Activated CD4-positive, alpha-beta memory T cell treated with anti-CD3 and anti-CD28 coated beads for 36 hours (primary cell): ENCODE measurements around the gene PPP1R15B. TPM values are rescaled to one million over a fixed set of nuclear protein-coding genes. Genes with fewer than 3 reads are reported as not detected.

Experiments
- CTCF ChIA-PET: fragments of 350-600 bp; sonication (Branson Sonifier 250); formaldehyde crosslinking; loops from one replicate; lab custom pipeline; 2021; ENCODE audit warnings: antibody characterized with exemption, inconsistent platforms; lab: Charles Lee
- POLR2A ChIA-PET: fragments of 350-600 bp; sonication (Branson Sonifier 250); formaldehyde crosslinking; loops from one replicate; lab custom pipeline; 2021; ENCODE audit warnings: antibody characterized with exemption; lab: Charles Lee
- DNase-seq: peaks from one replicate; pipeline ENCODE4 v3.0.0-alpha.2; 2020
- H3K27ac Mint-ChIP-seq: one replicate; pipeline ENCODE4 v1.8.0; 2021; ENCODE audit warnings: mixed read lengths
- H3K27me3 Mint-ChIP-seq: one replicate; pipeline ENCODE4 v1.8.0; 2021; ENCODE audit warnings: mixed read lengths
- H3K36me3 Mint-ChIP-seq: one replicate; pipeline ENCODE4 v1.8.0; 2021; ENCODE audit warnings: mixed read lengths
- H3K4me1 Mint-ChIP-seq: one replicate; pipeline ENCODE4 v1.8.0; 2021; ENCODE audit warnings: low read depth, mixed read lengths
- H3K4me3 Mint-ChIP-seq: one replicate; pipeline ENCODE4 v1.8.0; 2021; ENCODE audit warnings: mild to moderate bottlenecking, mixed read lengths
- H3K9me3 Mint-ChIP-seq: one replicate; pipeline ENCODE4 v1.8.0; 2021; ENCODE audit warnings: mixed read lengths
- intact Hi-C: fragments of 100-400 bp; cut with micrococcal nuclease; formaldehyde crosslinking; loops from one replicate; pipeline ENCODE4 v1.15.1; 2023
- total RNA-seq, 2 experiments: library from RNA; stranded (reverse); gene quantifications; one replicate each; pipeline ENCODE4 v1.2.3, GENCODE V29; 2021

The PPP1R15B gene
- total RNA-seq, 2 experiments from 2014 or later: 54.9 to 57.1 TPM

GRCh38 chr1:204376465-204376864 lies 35.2 kb downstream of the PPP1R15B start:
- Mint-ChIP-seq H3K27me3 (peaks cover 16% of the 10 kb centered on the region), H3K36me3 (no peaks in the 10 kb centered on the region), H3K27ac (no peak overlapping the region), H3K4me1 (peaks cover 10% of the 10 kb centered on the region), H3K9me3 (no peaks in the 10 kb centered on the region), H3K4me3 (no peak overlapping the region)
- CTCF ChIA-PET: interaction anchor here (8.0 kb wide), 1 partner anchor 21 kb away, joined by 62 read pairs; no protein-coding TSS in a partner anchor
- POLR2A ChIA-PET: no interaction called here
- DNase-seq: no peak
- intact Hi-C loops: no loop called here

- H3K27me3 Mint-ChIP-seq: peaks cover 14% of the 10 kb centered on the region
- H3K36me3 Mint-ChIP-seq: no peaks in the 10 kb centered on the region
- H3K4me1 Mint-ChIP-seq: peaks cover 10% of the 10 kb centered on the region
- no peak overlapping the region for H3K4me3 Mint-ChIP-seq
- H3K27ac Mint-ChIP-seq: no peak overlapping the region
- H3K9me3 Mint-ChIP-seq: no peaks in the 10 kb centered on the region
- ChIA-PET POLR2A (no interaction called here), CTCF (interaction anchor here (0.8 to 1.0 kb wide), 2 partner anchors 25 to 168 kb away, joined by 3 to 5 read pairs; no protein-coding TSS in a partner anchor)
- no peak for DNase-seq
- intact Hi-C loops: no loop called here
Observed at GRCh38 chr1:204373911-204374310, 37.7 kb downstream of the PPP1R15B start.

DNA sequence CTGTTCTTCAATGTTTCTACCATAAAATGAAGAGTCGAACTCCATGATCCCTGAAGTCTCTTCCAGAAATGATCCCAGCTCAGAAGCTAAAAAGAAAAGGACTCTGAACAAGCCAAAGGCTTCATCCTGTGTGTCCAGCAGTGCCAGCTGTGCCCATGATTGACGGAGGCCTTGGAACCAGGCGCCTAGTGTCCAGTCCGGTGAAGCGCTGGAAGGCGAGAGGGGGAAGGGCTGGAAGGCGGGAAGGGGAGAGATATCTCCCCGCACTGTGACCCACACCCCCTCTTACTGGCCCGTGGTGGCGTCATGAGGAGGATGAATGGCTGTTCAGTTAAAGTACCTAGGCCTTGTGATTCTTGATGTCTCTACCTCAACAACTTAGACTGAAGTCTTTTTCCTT lies 41.4 kb downstream of the PPP1R15B start:
- no peaks in the 10 kb centered on the region for H3K9me3 Mint-ChIP-seq
- POLR2A ChIA-PET: no interaction called here
- H3K4me1 Mint-ChIP-seq: peaks cover 3% of the 10 kb centered on the region
- intact Hi-C loops: no loop called here
- DNase-seq: no peak
- no peak overlapping the region for H3K4me3 Mint-ChIP-seq
- H3K27ac Mint-ChIP-seq: no peak overlapping the region
- CTCF ChIA-PET: interaction anchor here (1.2 to 3.2 kb wide), 2 partner anchors 29 to 111 kb away, joined by 3 to 14 read pairs; no protein-coding TSS in a partner anchor
- no peaks in the 10 kb centered on the region for H3K36me3 Mint-ChIP-seq
- peaks cover 6% of the 10 kb centered on the region for H3K27me3 Mint-ChIP-seq

GRCh38 chr1:204368996-204369726 lies 42.5 kb downstream of the PPP1R15B start:
- Mint-ChIP-seq H3K36me3 (no peaks in the 10 kb centered on the region), H3K27me3 (peaks cover 6% of the 10 kb centered on the region), H3K9me3 (no peaks in the 10 kb centered on the region), H3K4me3 (no peak overlapping the region), H3K27ac (no peak overlapping the region), H3K4me1 (peaks cover 13% of the 10 kb centered on the region)
- CTCF ChIA-PET: interaction anchor here (1.2 to 3.2 kb wide), 4 partner anchors 30 to 207 kb away, joined by 3 to 14 read pairs (median 4); no protein-coding TSS in a partner anchor
- intact Hi-C loops: no loop called here
- no peak for DNase-seq
- POLR2A ChIA-PET: no interaction called here

GRCh38 chr1:204367956-204368355 lies 43.7 kb downstream of the PPP1R15B start:
- ChIA-PET POLR2A (no interaction called here), CTCF (interaction anchor here (1.3 to 1.8 kb wide), 2 partner anchors 31 to 205 kb away, joined by 4 to 5 read pairs; no protein-coding TSS in a partner anchor)
- Mint-ChIP-seq H3K9me3 (no peaks in the 10 kb centered on the region), H3K36me3 (no peaks in the 10 kb centered on the region), H3K4me3 (no peak overlapping the region), H3K27me3 (peaks cover 6% of the 10 kb centered on the region), H3K27ac (no peak overlapping the region), H3K4me1 (peaks cover 22% of the 10 kb centered on the region)
- intact Hi-C loops: no loop called here
- DNase-seq: no peak

- Mint-ChIP-seq H3K27me3 (peaks cover 6% of the 10 kb centered on the region), H3K36me3 (no peaks in the 10 kb centered on the region), H3K27ac (no peak overlapping the region), H3K9me3 (no peaks in the 10 kb centered on the region), H3K4me3 (no peak overlapping the region), H3K4me1 (peaks cover 26% of the 10 kb centered on the region)
- ChIA-PET CTCF (interaction anchor here (1.0 to 1.8 kb wide), 5 partner anchors 11 to 205 kb away, joined by 3 to 5 read pairs (median 4); no protein-coding TSS in a partner anchor), POLR2A (no interaction called here)
- no peak for DNase-seq
- intact Hi-C loops: no loop called here
Observed at GRCh38 chr1:204367193-204367858, 44.3 kb downstream of the PPP1R15B start.

DNA sequence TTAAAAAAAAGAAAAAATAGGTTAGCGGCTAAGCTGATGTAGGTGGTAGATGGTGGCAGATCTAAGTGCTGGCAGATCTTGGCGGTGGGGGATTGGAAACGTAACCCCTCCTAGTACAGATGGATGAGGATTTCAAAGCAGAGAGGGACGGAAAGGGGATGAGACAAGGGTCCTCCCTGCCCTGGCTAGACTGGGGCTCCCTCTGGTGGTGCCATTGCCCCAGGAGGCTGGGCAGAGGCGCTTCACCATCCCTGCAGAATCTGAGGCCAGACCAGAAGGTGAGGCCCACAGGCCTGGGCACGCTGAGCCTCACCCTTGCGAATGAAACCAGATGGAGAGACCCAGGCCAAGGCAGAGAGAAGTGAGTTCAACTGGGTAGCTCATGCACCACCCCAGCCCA lies 44.9 kb downstream of the PPP1R15B start:
- CTCF ChIA-PET: interaction anchor here (1.0 to 1.8 kb wide), 4 partner anchors 12 to 203 kb away, joined by 3 to 5 read pairs (median 4); no protein-coding TSS in a partner anchor
- Mint-ChIP-seq H3K27me3 (peaks cover 6% of the 10 kb centered on the region), H3K4me3 (no peak overlapping the region), H3K27ac (no peak overlapping the region), H3K4me1 (peaks cover 26% of the 10 kb centered on the region), H3K36me3 (no peaks in the 10 kb centered on the region), H3K9me3 (no peaks in the 10 kb centered on the region)
- DNase-seq: peak; percentile 39
- POLR2A ChIA-PET: no interaction called here
- intact Hi-C loops: no loop called here

DNA sequence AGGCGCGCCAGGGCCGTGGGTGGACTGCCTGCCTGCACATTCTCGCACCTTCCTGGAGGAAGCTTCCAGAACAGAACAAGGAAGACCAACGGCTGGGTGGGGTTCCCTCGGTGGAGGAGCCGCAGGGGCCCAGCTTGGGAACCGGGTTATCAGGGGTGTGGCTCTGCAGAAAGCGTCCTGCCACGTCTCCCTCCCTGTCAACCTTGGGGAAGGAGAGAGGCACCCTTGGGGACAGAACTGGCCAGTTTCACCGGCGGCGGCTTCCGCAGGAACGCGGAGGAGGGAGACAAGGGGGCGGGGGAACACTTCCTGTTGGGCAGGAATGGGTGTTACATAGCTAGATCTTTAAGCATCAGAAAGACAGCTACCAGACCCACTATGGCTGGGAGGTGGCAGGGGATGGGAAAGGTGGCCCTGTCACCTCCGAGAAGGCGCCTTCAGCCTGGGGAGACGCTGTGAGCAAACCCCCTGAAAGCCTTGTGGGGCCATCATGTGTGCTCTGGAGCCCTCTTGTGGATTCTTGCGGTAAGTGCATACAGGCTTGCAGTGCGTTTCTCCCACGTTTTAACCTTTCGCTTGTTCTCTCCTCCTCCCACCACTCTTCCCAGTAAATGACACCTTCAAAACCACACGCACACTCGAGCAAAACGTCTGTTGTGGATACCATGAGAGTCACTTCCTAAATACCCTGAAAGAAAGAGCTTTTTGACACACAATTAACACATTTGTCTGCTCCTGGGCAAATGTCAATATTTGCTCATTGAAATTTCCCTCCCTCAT lies 48.1 kb downstream of the PPP1R15B start:
- ChIA-PET CTCF (interaction anchor here (0.6 to 6.6 kb wide), 53 partner anchors 9 to 593 kb away, joined by 3 to 90 read pairs (median 5); partner anchors contain the start of genes GOLT1A and REN), POLR2A (no interaction called here)
- intact Hi-C loops: loop anchor here (1.0 to 5.0 kb wide), 8 partner anchors 15 to 502 kb away; partner anchors contain the start of gene SNRPE
- Mint-ChIP-seq H3K27ac (peak overlapping the region; percentile 59), H3K27me3 (peaks cover 9% of the 10 kb centered on the region), H3K9me3 (no peaks in the 10 kb centered on the region), H3K4me3 (peak overlapping the region; percentile 30), H3K36me3 (no peaks in the 10 kb centered on the region), H3K4me1 (peaks cover 26% of the 10 kb centered on the region)
- peak; percentile 88 for DNase-seq

- Mint-ChIP-seq H3K4me3 (peak overlapping the region; percentile 30), H3K9me3 (no peaks in the 10 kb centered on the region), H3K4me1 (peaks cover 26% of the 10 kb centered on the region), H3K27me3 (peaks cover 8% of the 10 kb centered on the region), H3K27ac (no peak overlapping the region), H3K36me3 (no peaks in the 10 kb centered on the region)
- ChIA-PET POLR2A (no interaction called here), CTCF (interaction anchor here (0.6 to 6.6 kb wide), 48 partner anchors 8 to 592 kb away, joined by 3 to 90 read pairs (median 5); partner anchors contain the start of genes GOLT1A and REN)
- intact Hi-C loops: loop anchor here (1.0 to 5.0 kb wide), 7 partner anchors 41 to 502 kb away; partner anchors contain the start of gene SNRPE
- no peak for DNase-seq
Observed at GRCh38 chr1:204362984-204363334, 48.7 kb downstream of the PPP1R15B start.

DNA sequence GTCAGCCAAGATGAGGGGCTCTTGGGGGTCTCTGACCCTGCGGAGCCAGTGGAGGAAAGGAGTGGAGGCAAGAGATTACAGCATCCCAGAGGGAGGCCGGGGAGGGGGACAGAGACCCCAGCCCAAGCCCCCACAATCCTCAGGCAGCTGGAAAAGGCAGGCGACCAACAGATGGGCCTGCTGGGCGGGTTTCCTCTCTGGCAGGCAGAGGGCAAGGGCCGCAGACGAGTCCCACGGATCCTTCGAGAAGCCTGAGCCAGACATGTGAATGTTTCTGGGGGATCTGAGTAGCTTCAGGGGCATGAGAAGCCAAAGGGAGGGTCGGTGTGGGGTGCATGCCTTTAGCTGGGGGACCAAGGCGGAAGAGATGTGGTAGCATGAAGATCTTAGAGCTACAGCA lies 49.8 kb downstream of the PPP1R15B start:
- intact Hi-C loops: loop anchor here (2.0 to 5.0 kb wide), 4 partner anchors 39 to 155 kb away; no protein-coding TSS in a partner anchor
- H3K9me3 Mint-ChIP-seq: no peaks in the 10 kb centered on the region
- H3K36me3 Mint-ChIP-seq: no peaks in the 10 kb centered on the region
- peaks cover 3% of the 10 kb centered on the region for H3K27me3 Mint-ChIP-seq
- peaks cover 26% of the 10 kb centered on the region for H3K4me1 Mint-ChIP-seq
- POLR2A ChIA-PET: no interaction called here
- H3K4me3 Mint-ChIP-seq: no peak overlapping the region
- CTCF ChIA-PET: interaction anchor here (0.7 to 6.6 kb wide), 7 partner anchors 37 to 700 kb away, joined by 3 to 90 read pairs (median 35); partner anchors contain the start of gene REN
- DNase-seq: no peak
- no peak overlapping the region for H3K27ac Mint-ChIP-seq

- POLR2A ChIA-PET: no interaction called here
- no peak overlapping the region for H3K4me3 Mint-ChIP-seq
Observed at GRCh38 chr1:204361341-204361771, 50.3 kb downstream of the PPP1R15B start.

More at GRCh38 chr1:204361341-204361771, 50.3 kb downstream of the PPP1R15B start:
- H3K9me3 Mint-ChIP-seq: no peaks in the 10 kb centered on the region
- peaks cover 26% of the 10 kb centered on the region for H3K4me1 Mint-ChIP-seq
- no peaks in the 10 kb centered on the region for H3K36me3 Mint-ChIP-seq
- no peak overlapping the region for H3K27ac Mint-ChIP-seq
- intact Hi-C loops: loop anchor here (5.0 kb wide), 3 partner anchors 39 to 141 kb away; no protein-coding TSS in a partner anchor
- DNase-seq: no peak
- CTCF ChIA-PET: interaction anchor here (1.0 to 6.6 kb wide), 5 partner anchors 37 to 197 kb away, joined by 3 to 90 read pairs (median 35); partner anchors contain the start of gene REN
- H3K27me3 Mint-ChIP-seq: peaks cover 3% of the 10 kb centered on the region
